ENCODE results near the gene CEP164.

DNA sequence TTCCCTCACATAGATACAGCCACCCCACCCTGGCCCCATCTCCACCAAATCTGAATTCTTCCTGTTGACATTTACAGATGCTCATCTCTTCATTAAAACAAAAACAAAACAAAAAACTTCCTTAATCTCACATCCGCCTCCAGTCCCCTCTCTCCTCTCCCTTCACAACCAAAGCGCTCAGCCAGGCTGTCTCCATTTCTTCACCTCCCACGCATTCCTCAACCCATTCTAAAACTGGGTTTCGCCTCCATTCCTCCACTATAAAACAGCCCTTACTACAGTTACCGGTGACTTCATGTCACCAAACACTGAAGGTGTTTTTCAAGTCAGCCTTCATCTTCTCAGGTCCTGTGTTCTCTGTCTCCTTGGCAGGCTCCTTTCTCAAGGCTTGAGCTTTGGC is 26.9 kb upstream of the CEP164 start:
- TF ChIP-seq EZH2 (IDR thresholded peaks at IDR 0.05; ENCODE audit: low read length, unreplicated experiment): no peak
- TF ChIP-seq, protein P1, sequence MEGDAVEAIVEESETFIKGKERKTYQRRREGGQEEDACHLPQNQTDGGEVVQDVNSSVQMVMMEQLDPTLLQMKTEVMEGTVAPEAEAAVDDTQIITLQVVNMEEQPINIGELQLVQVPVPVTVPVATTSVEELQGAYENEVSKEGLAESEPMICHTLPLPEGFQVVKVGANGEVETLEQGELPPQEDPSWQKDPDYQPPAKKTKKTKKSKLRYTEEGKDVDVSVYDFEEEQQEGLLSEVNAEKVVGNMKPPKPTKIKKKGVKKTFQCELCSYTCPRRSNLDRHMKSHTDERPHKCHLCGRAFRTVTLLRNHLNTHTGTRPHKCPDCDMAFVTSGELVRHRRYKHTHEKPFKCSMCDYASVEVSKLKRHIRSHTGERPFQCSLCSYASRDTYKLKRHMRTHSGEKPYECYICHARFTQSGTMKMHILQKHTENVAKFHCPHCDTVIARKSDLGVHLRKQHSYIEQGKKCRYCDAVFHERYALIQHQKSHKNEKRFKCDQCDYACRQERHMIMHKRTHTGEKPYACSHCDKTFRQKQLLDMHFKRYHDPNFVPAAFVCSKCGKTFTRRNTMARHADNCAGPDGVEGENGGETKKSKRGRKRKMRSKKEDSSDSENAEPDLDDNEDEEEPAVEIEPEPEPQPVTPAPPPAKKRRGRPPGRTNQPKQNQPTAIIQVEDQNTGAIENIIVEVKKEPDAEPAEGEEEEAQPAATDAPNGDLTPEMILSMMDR (conservative IDR thresholded peaks at IDR 0.05; ENCODE audit: low read depth, low read length): no peak
- no peak for TF ChIP-seq EZH2phosphoT487 (IDR thresholded peaks at IDR 0.05; ENCODE audit: borderline replicate concordance, low read length)

Measured in PC-3 (cell line).